DMS114 treated with DMSO at 0.1 percent for 48 hours (cell line): ENCODE results near the gene LYSMD3.

Experiments used
- DNase-seq: peaks from one replicate; lab custom pipeline; 2025; ENCODE audit not compliant: unreplicated experiment; lab: John Stamatoyannopoulos, UW

LYSMD3 gene

DNA sequence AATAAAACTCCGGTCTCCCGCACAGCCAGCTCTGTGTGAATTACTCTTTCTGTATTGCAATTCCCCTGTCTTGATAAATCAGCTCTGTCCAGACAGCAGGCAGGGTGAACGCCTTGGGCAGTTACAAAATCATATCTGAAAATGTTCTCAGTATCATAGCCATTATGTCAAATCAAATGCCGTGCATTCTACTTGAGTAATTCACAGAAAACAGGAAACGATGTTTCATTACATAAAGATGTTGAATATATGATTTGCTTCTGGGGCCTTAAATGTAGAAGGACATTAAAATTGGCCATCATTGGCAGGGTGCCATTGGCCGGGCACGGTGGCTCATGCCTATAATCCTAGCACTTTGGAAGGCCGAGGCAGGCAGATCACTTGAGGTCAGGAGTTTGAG is 46.2 kb downstream of the LYSMD3 start:
- no peak for DNase-seq

DNA sequence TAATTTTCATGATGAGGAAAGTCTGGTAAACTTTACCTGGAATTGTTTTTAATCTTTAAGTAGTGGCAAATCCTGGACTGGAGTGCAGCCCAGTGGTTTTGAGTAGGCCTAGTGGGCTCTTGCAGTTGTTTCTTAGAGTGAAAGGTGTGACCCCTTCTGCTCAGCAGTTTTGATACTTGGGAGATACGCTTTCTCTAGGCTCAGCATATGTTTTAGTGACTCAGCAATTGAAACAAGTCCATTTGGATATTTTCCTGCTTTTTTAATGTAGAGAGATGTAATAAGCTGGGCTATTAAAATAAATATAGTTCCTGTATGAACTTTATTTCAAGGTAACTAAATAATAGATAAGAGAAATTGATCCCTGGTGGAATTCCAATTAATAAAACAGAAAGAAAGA is 48.7 kb downstream of the LYSMD3 start:
- no peak for DNase-seq

- no peak for DNase-seq
These were observed 49.6 kb downstream of the LYSMD3 start for GRCh38 chr5:90479611-90480385.

GRCh38 chr5:90477621-90478215 is 51.7 kb downstream of the LYSMD3 start:
- DNase-seq: no peak

DNA sequence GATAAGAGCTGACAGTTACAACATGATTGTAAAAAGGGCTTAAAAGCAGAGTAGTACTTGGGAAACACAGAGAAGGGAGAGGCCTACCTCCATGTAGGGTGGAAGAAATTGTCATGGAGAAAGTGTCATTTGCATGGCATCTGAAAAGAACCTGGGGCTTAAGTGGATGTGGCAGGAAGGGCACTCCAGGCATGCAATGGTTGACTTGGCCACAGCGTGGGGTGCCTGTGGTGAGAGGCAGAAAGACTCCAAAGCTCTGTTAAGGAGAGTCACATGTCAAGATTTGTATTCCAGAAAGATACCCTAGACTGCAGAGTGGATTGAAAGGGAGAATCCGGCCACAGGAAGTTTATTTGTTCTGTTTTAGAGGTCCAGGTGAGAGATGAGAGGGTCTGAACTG is 52.3 kb downstream of the LYSMD3 start:
- no peak for DNase-seq

DNA sequence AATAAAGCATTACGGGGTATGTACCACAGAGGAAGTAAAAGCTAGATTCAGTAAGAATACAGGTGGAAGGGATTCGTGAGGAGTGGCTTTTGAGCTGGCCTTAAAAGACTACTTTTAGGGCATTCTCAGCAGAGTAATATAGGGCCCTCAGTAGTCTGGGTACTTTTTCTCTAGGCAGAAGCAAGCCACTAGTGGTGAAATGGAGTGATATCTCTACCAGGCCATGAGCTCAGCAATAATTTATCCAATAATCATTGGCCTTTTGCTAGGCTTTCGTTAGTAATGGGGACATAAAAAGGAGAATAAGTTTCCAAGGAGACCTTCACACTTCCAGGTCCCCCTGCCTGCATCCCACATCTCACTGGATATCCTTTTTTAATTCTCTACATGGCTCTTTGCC is 53.0 kb downstream of the LYSMD3 start:
- no peak for DNase-seq

DNA sequence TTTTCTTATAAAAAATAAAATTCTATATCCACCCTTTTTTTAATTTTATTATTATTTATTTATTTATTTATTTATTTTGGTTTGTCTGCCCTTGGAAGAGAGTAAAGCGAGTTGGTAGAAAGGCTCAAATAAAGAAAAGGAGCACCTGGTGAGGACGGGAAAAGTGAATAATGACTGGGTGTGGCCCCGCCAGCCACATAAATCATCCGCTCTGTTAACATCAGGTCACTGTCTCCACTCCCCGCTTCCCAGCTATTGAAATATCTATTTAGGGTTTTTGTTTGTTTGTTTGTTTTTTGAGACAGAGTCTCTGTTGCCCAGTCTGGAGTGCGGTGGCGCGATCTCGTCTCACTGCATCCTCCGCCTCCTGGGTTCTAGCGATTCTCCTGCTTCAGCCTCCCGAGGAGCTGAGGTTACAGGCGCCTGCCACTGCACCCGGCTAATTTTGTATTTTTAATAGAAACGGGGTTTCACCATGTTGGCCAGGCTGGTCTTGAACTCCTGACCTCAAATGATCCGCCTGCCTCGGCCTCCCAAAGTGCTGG is 53.9 kb downstream of the LYSMD3 start:
- DNase-seq: no peak

GRCh38 chr5:90474235-90475107 is 54.9 kb downstream of the LYSMD3 start, which contains the start of the genes MBLAC2 and POLR3G:
TSS of gene MBLAC2 (minus strand) at chr5:90474771. CDS start at chr5:90474292, 479 bp downstream.
TSS of gene POLR3G (plus strand) at chr5:90474864. CDS start at chr5:90485568, 10,704 bp downstream.
- DNase-seq: peak; percentile 85

GRCh38 chr5:90473396-90474234 is 55.8 kb downstream of the LYSMD3 start:
- no peak for DNase-seq

- DNase-seq: no peak
These were observed 56.5 kb downstream of the LYSMD3 start for GRCh38 chr5:90472783-90473395.
